SK-N-SH treated with all-trans-retinoic acid at 6 μM for 48 hours (cell line): ENCODE data around the gene HIF3A.

Source experiments
- ATAC-seq: fragments of 200-7000 bp; cut with Tn5 transposase; 3 replicates; pipeline ENCODE4 v1.9.1; 2020; ENCODE audit warnings: mild to moderate bottlenecking, moderate library complexity
- ARNTL ChIP-seq: fragments of 450-650 bp; formaldehyde crosslinking; IDR thresholded peaks from 2 replicates; pipeline ENCODE4 v1.5.0; 2020; ENCODE audit warnings: low read depth, mild to moderate bottlenecking, moderate library complexity, borderline replicate concordance
- BACH2 ChIP-seq: fragments of 250-450 bp; sonication (Bioruptor Pico); IDR thresholded peaks from 2 replicates; pipeline ENCODE4 v1.9.0; 2021; ENCODE audit warnings: mild to moderate bottlenecking, borderline replicate concordance
- CREB5 ChIP-seq: fragments of 250-450 bp; sonication (Bioruptor Pico); IDR thresholded peaks from 2 replicates; pipeline ENCODE4 v1.5.1; 2020; ENCODE audit warnings: low read depth, mild to moderate bottlenecking, moderate library complexity
- CSDC2 ChIP-seq: fragments of 250-450 bp; sonication (Bioruptor Pico); IDR thresholded peaks from 2 replicates; pipeline ENCODE4 v1.5.0; 2020; ENCODE audit warnings: mild to moderate bottlenecking, moderate library complexity
- CSRNP3 ChIP-seq: fragments of 250-450 bp; sonication (Bioruptor Pico); IDR thresholded peaks from 2 replicates; pipeline ENCODE4 v1.5.1; 2021; ENCODE audit warnings: mild to moderate bottlenecking, moderate library complexity
- ESRRG ChIP-seq: fragments of 250-450 bp; sonication (Bioruptor Pico); IDR thresholded peaks from 2 replicates; pipeline ENCODE4 v1.6.1; 2021; ENCODE audit warnings: mild to moderate bottlenecking
- GLIS3 ChIP-seq: fragments of 250-450 bp; sonication (Bioruptor Pico); IDR thresholded peaks from 2 replicates; pipeline ENCODE4 v1.5.0; 2020; ENCODE audit warnings: mild to moderate bottlenecking, moderate library complexity
- ISL1 ChIP-seq: fragments of 250-450 bp; sonication (Bioruptor Pico); IDR thresholded peaks from 2 replicates; pipeline ENCODE4 v2.1.2; 2022; ENCODE audit warnings: mild to moderate bottlenecking, moderate library complexity
- OSR1 ChIP-seq: fragments of 250-450 bp; sonication (Bioruptor Pico); IDR thresholded peaks from 2 replicates; pipeline ENCODE4 v1.8.0; 2022; ENCODE audit warnings: moderate library complexity, mild to moderate bottlenecking, inconsistent platforms
- PATZ1 ChIP-seq: fragments of 250-450 bp; sonication (Bioruptor Pico); IDR thresholded peaks from 2 replicates; pipeline ENCODE4 v1.8.0; 2020; ENCODE audit warnings: mild to moderate bottlenecking, moderate library complexity, borderline replicate concordance
- PPARA ChIP-seq: fragments of 250-450 bp; sonication (Bioruptor Pico); IDR thresholded peaks from 2 replicates; pipeline ENCODE4 v1.5.0; 2020; ENCODE audit warnings: mild to moderate bottlenecking, borderline replicate concordance
- RARB ChIP-seq: fragments of 250-450 bp; sonication (Bioruptor Pico); IDR thresholded peaks from 2 replicates; pipeline ENCODE4 v1.8.0; 2021; ENCODE audit warnings: mild to moderate bottlenecking, moderate library complexity
- SNAI2 ChIP-seq: fragments of 250-450 bp; sonication (Bioruptor Pico); IDR thresholded peaks from 2 replicates; pipeline ENCODE4 v1.5.0; 2020; ENCODE audit warnings: mild to moderate bottlenecking, moderate library complexity
- TCF4 ChIP-seq: fragments of 250-450 bp; sonication (Bioruptor Pico); IDR thresholded peaks from 2 replicates; pipeline ENCODE4 v1.8.0; 2021; ENCODE audit warnings: mild to moderate bottlenecking, moderate library complexity, borderline replicate concordance
- TSHZ2 ChIP-seq: fragments of 250-450 bp; sonication (Bioruptor Pico); IDR thresholded peaks from 2 replicates; pipeline ENCODE4 v1.5.0; 2020; ENCODE audit warnings: mild to moderate bottlenecking, moderate library complexity
- ZC3H10 ChIP-seq: fragments of 250-450 bp; sonication (Bioruptor Pico); IDR thresholded peaks from 2 replicates; pipeline ENCODE4 v1.5.1; 2021; ENCODE audit warnings: mild to moderate bottlenecking, moderate library complexity
- ZFP3 ChIP-seq: fragments of 250-450 bp; sonication (Bioruptor Pico); IDR thresholded peaks from 2 replicates; pipeline ENCODE4 v1.5.0; 2020; ENCODE audit warnings: mild to moderate bottlenecking, moderate library complexity
- ZFP30 ChIP-seq: fragments of 450-650 bp; formaldehyde crosslinking; IDR thresholded peaks from 2 replicates; pipeline ENCODE4 v1.5.0; 2022; ENCODE audit warnings: mild to moderate bottlenecking, moderate library complexity
- ZNF565 ChIP-seq: fragments of 450-650 bp; formaldehyde crosslinking; conservative IDR thresholded peaks from 2 replicates; pipeline ENCODE4 v1.5.0; 2020; ENCODE audit warnings: low read depth, mild to moderate bottlenecking, moderate library complexity
- ZNF70 ChIP-seq: fragments of 450-650 bp; formaldehyde crosslinking; IDR thresholded peaks from 2 replicates; pipeline ENCODE4 v1.5.0; 2020; ENCODE audit warnings: mild to moderate bottlenecking, moderate library complexity
- ZNF8 ChIP-seq: fragments of 450-650 bp; formaldehyde crosslinking; IDR thresholded peaks from 2 replicates; pipeline ENCODE4 v1.5.0; 2020; ENCODE audit warnings: mild to moderate bottlenecking, moderate library complexity

HIF3A gene

GRCh38 chr19:46392252-46392801 lies 95.5 kb downstream of the HIF3A start:
- no peak for TF ChIP-seq TSHZ2 (CRISPR knock-in tag)
- no peak for TF ChIP-seq TCF4 (CRISPR knock-in tag)
- TF ChIP-seq CREB5 (CRISPR knock-in tag), result no peak
- TF ChIP-seq CSRNP3 (CRISPR knock-in tag), result no peak
- TF ChIP-seq ZNF565, result no peak
- no peak for TF ChIP-seq ISL1 (CRISPR knock-in tag)
- no peak for TF ChIP-seq RARB (CRISPR knock-in tag)
- TF ChIP-seq GLIS3 (CRISPR knock-in tag), result no peak
- TF ChIP-seq ZNF70 (CRISPR knock-in tag), result no peak
- no peak for TF ChIP-seq ZFP3 (CRISPR knock-in tag)
- TF ChIP-seq CSDC2 (CRISPR knock-in tag), result no peak
- no peak for TF ChIP-seq ARNTL
- TF ChIP-seq BACH2 (CRISPR knock-in tag), result no peak
- no peak for TF ChIP-seq PPARA (CRISPR knock-in tag)
- no peak for TF ChIP-seq ESRRG (CRISPR knock-in tag)
- no peak for TF ChIP-seq SNAI2 (CRISPR knock-in tag)
- TF ChIP-seq OSR1, result no peak
- TF ChIP-seq ZFP30, result no peak
- TF ChIP-seq ZC3H10 (CRISPR knock-in tag), result no peak
- no peak for TF ChIP-seq PATZ1 (CRISPR knock-in tag)
- ATAC-seq, result no peak

- ATAC-seq, result no peak
- TF ChIP-seq PATZ1 (CRISPR knock-in tag) (no peak), GLIS3 (CRISPR knock-in tag) (no peak), ZNF8 (CRISPR knock-in tag) (no peak), ISL1 (CRISPR knock-in tag) (no peak)
Measured at GRCh38 chr19:46392837-46393236, 96.0 kb downstream of the HIF3A start.
